HL-60 (cell line): ENCODE measurements around the gene CPTP.
"Not testable (repeated sequence)": the region's sequence is repeated elsewhere in the genome, so short reads cannot be mapped to it uniquely, and the experiment has no call there.

Experiments used
- DNase-seq, 2 experiments: peaks; one replicate each; pipeline ENCODE4 v3.0.0-alpha.2; 2010 to 2020; ENCODE audit warnings: low read depth in 1 of 2, low spot score in 1 of 2
- H3K27ac ChIP-seq: fragments of 250-450 bp; sonication (Bioruptor Pico); replicated peaks from 2 replicates; pipeline ENCODE4 v1.5.1; 2020; ENCODE audit warnings: mild to moderate bottlenecking, moderate library complexity
- H3K27me3 ChIP-seq: fragments of 250-450 bp; sonication (Bioruptor Pico); 2 replicates; pipeline ENCODE4 v1.5.1; 2021; ENCODE audit warnings: mild to moderate bottlenecking, moderate library complexity; ENCODE audit not compliant: insufficient read depth, poor library complexity, severe bottlenecking
- H3K4me3 ChIP-seq: replicated peaks from 2 replicates; pipeline ENCODE4 v1.5.1; 2011; ENCODE audit warnings: mild to moderate bottlenecking, control low read depth, low read length; ENCODE audit not compliant: insufficient read depth
- CTCF ChIP-seq: IDR thresholded peaks from one replicate; pipeline ENCODE4 v1.5.1; 2011; ENCODE audit warnings: low read length, control low read depth, inconsistent platforms; ENCODE audit not compliant: insufficient read depth
- GABPA ChIP-seq: IDR thresholded peaks from 2 replicates; pipeline ENCODE4 v1.6.1; 2012; ENCODE audit warnings: low read depth
- POLR2AphosphoS5 ChIP-seq: IDR thresholded peaks from 2 replicates; pipeline ENCODE4 v1.6.1; 2012; ENCODE audit warnings: low read depth
- SPI1 ChIP-seq: IDR thresholded peaks from 2 replicates; pipeline ENCODE4 v1.6.1; 2012; ENCODE audit warnings: low read depth, mild to moderate bottlenecking, borderline replicate concordance
- TF ChIP-seq, protein P1 (sequence below): IDR thresholded peaks from 2 replicates; pipeline ENCODE4 v1.6.1; 2012; ENCODE audit warnings: low read depth; ENCODE audit not compliant: insufficient replicate concordance

CPTP gene

GRCh38 chr1:1365875-1366698 is 41.5 kb downstream of the CPTP start:
- no peak for TF ChIP-seq SPI1
- TF ChIP-seq, protein P1, sequence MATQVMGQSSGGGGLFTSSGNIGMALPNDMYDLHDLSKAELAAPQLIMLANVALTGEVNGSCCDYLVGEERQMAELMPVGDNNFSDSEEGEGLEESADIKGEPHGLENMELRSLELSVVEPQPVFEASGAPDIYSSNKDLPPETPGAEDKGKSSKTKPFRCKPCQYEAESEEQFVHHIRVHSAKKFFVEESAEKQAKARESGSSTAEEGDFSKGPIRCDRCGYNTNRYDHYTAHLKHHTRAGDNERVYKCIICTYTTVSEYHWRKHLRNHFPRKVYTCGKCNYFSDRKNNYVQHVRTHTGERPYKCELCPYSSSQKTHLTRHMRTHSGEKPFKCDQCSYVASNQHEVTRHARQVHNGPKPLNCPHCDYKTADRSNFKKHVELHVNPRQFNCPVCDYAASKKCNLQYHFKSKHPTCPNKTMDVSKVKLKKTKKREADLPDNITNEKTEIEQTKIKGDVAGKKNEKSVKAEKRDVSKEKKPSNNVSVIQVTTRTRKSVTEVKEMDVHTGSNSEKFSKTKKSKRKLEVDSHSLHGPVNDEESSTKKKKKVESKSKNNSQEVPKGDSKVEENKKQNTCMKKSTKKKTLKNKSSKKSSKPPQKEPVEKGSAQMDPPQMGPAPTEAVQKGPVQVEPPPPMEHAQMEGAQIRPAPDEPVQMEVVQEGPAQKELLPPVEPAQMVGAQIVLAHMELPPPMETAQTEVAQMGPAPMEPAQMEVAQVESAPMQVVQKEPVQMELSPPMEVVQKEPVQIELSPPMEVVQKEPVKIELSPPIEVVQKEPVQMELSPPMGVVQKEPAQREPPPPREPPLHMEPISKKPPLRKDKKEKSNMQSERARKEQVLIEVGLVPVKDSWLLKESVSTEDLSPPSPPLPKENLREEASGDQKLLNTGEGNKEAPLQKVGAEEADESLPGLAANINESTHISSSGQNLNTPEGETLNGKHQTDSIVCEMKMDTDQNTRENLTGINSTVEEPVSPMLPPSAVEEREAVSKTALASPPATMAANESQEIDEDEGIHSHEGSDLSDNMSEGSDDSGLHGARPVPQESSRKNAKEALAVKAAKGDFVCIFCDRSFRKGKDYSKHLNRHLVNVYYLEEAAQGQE: no peak
- TF ChIP-seq GABPA: no peak
- no peak for TF ChIP-seq CTCF
- no peak for TF ChIP-seq POLR2AphosphoS5
- Histone ChIP-seq H3K27ac (no peak overlapping the region), H3K4me3 (no peak overlapping the region), H3K27me3 (no peaks in the 10 kb centered on the region)
- DNase-seq: no peak

DNA sequence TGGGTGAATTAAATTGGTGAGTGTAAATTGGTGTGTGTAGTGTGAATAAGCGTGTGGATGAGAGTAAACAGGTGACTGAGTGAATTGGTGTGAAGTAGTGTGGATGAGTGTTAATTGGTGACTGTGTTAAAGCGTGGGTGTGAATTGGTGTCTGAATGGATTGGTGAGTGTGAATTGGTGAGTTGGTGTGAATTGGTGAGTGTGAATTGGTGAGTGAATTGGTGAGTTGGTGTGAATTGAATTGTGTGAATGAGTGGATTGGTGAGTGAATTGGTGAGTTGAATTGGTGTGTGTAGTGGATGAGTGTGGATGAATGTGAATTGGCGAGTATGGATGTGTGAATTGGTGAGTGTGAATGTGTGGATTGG is 42.1 kb downstream of the CPTP start:
- Histone ChIP-seq H3K27ac (no peak overlapping the region), H3K4me3 (no peak overlapping the region), H3K27me3 (no peaks in the 10 kb centered on the region)
- no peak for DNase-seq
- TF ChIP-seq SPI1 (no peak), CTCF (no peak), GABPA (no peak), POLR2AphosphoS5 (no peak)
- TF ChIP-seq, protein P1: no peak

GRCh38 chr1:1367315-1367714 is 42.7 kb downstream of the CPTP start:
- DNase-seq: no peak
- Histone ChIP-seq H3K27me3 (no peaks in the 10 kb centered on the region), H3K4me3 (no peak overlapping the region), H3K27ac (no peak overlapping the region)
- TF ChIP-seq SPI1 (no peak), GABPA (no peak), POLR2AphosphoS5 (no peak), CTCF (no peak)
- TF ChIP-seq, protein P1: no peak

DNA sequence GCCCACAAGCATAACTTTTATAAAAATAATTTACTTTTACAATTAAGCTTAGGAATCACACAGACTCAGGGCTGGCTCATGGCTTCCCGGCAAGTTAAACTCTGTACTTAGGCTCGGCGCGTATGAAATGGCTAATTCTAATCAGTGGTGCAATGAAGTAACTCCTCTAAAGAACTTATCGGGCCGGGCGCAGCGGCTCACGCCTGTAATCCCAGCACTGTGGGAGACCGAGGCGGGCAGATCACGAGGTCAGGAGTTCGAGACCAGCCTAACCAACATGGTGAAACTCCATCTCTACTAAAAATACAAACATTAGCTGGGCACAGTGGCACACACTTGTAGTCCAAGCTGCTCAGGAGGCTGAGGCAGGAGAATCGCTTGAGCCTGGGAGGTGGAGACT is 45.5 kb downstream of the CPTP start:
- H3K27me3 ChIP-seq, H3K4me3 ChIP-seq, DNase-seq, H3K27ac ChIP-seq: not testable (repeated sequence)
